Vagina (tissue), 2 donors: Measurements from ENCODE around the gene PHACTR3. TPM values are rescaled to one million over a fixed set of nuclear protein-coding genes. Genes with fewer than 3 reads are reported as not detected.
"Not testable (repeated sequence)": the region's sequence is repeated elsewhere in the genome, so short reads cannot be mapped to it uniquely, and the experiment has no call there.

Source experiments
- DNase-seq, 2 donors: peaks; one replicate each; pipeline ENCODE4 v3.0.0-alpha.2; 2017; ENCODE audit errors: extremely low spot score in 2 of 2
- H3K27ac ChIP-seq: fragments of 200-600 bp; sonication (generic); one replicate; pipeline ENCODE4 v1.5.1; 2019
- H3K27me3 ChIP-seq: fragments of 200-600 bp; sonication (generic); one replicate; pipeline ENCODE4 v1.5.1; 2019
- H3K36me3 ChIP-seq, 2 donors: fragments of 200-600 bp; sonication (generic); one replicate each; pipeline ENCODE4 v1.5.1; 2017 to 2019
- H3K4me1 ChIP-seq: fragments of 200-600 bp; sonication (generic); one replicate; pipeline ENCODE4 v1.5.1; 2019
- H3K4me3 ChIP-seq, 2 donors: fragments of 200-600 bp; sonication (generic); 1 replicate in 1 of 2; 2 replicates in 1 of 2; pipeline ENCODE4 v1.5.1; 2016 to 2019
- H3K9me3 ChIP-seq: fragments of 200-600 bp; sonication (generic); one replicate; pipeline ENCODE4 v1.5.1; 2019
- CTCF ChIP-seq, 3 experiments: fragments of 450-650 bp in 2 of 3; fragments of 200-600 bp in 1 of 3; sonication (generic) in 1 of 3; IDR thresholded peaks; one replicate each; pipeline ENCODE4 v1.5.1; 2017 to 2019; ENCODE audit warnings: antibody characterized with exemption in 3 of 3, mild to moderate bottlenecking in 2 of 3, moderate library complexity in 2 of 3
- POLR2A ChIP-seq, 2 donors: fragments of 450-650 bp; IDR thresholded peaks; one replicate each; pipeline ENCODE4 v1.6.1; 2017; ENCODE audit warnings: antibody characterized with exemption in 2 of 2, mild to moderate bottlenecking in 2 of 2, moderate library complexity in 2 of 2
- POLR2AphosphoS5 ChIP-seq, 2 donors: sonication (generic); formaldehyde crosslinking; IDR thresholded peaks; one replicate each; pipeline ENCODE4 v1.9.0; 2017; ENCODE audit warnings: antibody characterized with exemption in 2 of 2, mild to moderate bottlenecking in 2 of 2, low read depth in 1 of 2; ENCODE audit not compliant: insufficient read depth in 1 of 2
- intact Hi-C: fragments of 100-400 bp; cut with DNase I; formaldehyde crosslinking; loops from one replicate; pipeline ENCODE4 v1.15.1; 2023
- small RNA-seq: library from RNA; depleted of rRNA; stranded (forward); fragments of <200 nt; gene quantifications from one replicate; pipeline ENCODE3, GENCODE V24; 2016
- total RNA-seq: library from RNA; depleted of rRNA; stranded (reverse); fragments of >200 nt; gene quantifications from one replicate; pipeline ENCODE4 v1.2.3, GENCODE V29; 2016

PHACTR3 gene
- total RNA-seq, 1 donor from 2014 or later, result 8.3 TPM

- Histone ChIP-seq H3K27ac (no peak overlapping the region), H3K36me3 (no peaks in the 10 kb centered on the region), H3K4me1 (no peaks in the 10 kb centered on the region), H3K4me3 (no peak overlapping the region), H3K9me3 (no peaks in the 10 kb centered on the region), H3K27me3 (no peaks in the 10 kb centered on the region)
- DNase-seq, result no peak
- intact Hi-C loops, result no loop called here
- TF ChIP-seq POLR2AphosphoS5 (IDR thresholded peaks at IDR 0.05; ENCODE audit: insufficient read depth in 1 of 2, low read depth in 1 of 2), result no peak
- no peak for TF ChIP-seq POLR2A (IDR thresholded peaks at IDR 0.05)
- no peak for TF ChIP-seq CTCF (IDR thresholded peaks at IDR 0.05)
Observed at GRCh38 chr20:59888050-59888449, 283.7 kb downstream of the PHACTR3 start.

- H3K9me3 ChIP-seq, H3K27me3 ChIP-seq, H3K36me3 ChIP-seq, H3K4me1 ChIP-seq, intact Hi-C loops, DNase-seq, H3K27ac ChIP-seq, H3K4me3 ChIP-seq: not testable (repeated sequence)
Observed at GRCh38 chr20:59890035-59890434, 285.7 kb downstream of the PHACTR3 start.

GRCh38 chr20:59891581-59891980 lies 287.2 kb downstream of the PHACTR3 start:
- intact Hi-C loops, result no loop called here
- H3K27ac ChIP-seq, result no peak overlapping the region
- H3K4me1 ChIP-seq, result no peaks in the 10 kb centered on the region
- DNase-seq, result no peak
- no peaks in the 10 kb centered on the region for H3K27me3 ChIP-seq
- no peaks in the 10 kb centered on the region for H3K9me3 ChIP-seq
- no peak overlapping the region for H3K4me3 ChIP-seq
- no peak for TF ChIP-seq CTCF (IDR thresholded peaks at IDR 0.05)
- no peak for TF ChIP-seq POLR2AphosphoS5 (IDR thresholded peaks at IDR 0.05; ENCODE audit: insufficient read depth in 1 of 2, low read depth in 1 of 2)
- no peak for TF ChIP-seq POLR2A (IDR thresholded peaks at IDR 0.05)
- no peaks in the 10 kb centered on the region for H3K36me3 ChIP-seq

- H3K27me3 ChIP-seq, result no peaks in the 10 kb centered on the region
- no peaks in the 10 kb centered on the region for H3K9me3 ChIP-seq
- H3K36me3 ChIP-seq, result no peaks in the 10 kb centered on the region
- H3K4me1 ChIP-seq, result no peaks in the 10 kb centered on the region
- intact Hi-C loops, result no loop called here
- TF ChIP-seq CTCF (IDR thresholded peaks at IDR 0.05) (no peak), POLR2A (IDR thresholded peaks at IDR 0.05) (no peak), POLR2AphosphoS5 (IDR thresholded peaks at IDR 0.05; ENCODE audit: insufficient read depth in 1 of 2, low read depth in 1 of 2) (no peak)
- no peak overlapping the region for H3K27ac ChIP-seq
- no peak overlapping the region for H3K4me3 ChIP-seq
- DNase-seq, result no peak
Observed at GRCh38 chr20:59895908-59896307, 291.6 kb downstream of the PHACTR3 start.

Small RNA genes lying within 50 kb of the gene (small RNA-seq; reads per million reads assigned to genes)
- gene RNU7-141P, result not detected
